SK-N-SH treated with all-trans-retinoic acid at 6 μM for 48 hours (cell line): ENCODE results near the gene CDA.

Experiments
- ATAC-seq: fragments of 200-7000 bp; cut with Tn5 transposase; 3 replicates; pipeline ENCODE4 v1.9.1; 2020; ENCODE audit warnings: mild to moderate bottlenecking, moderate library complexity
- ARNTL ChIP-seq: fragments of 450-650 bp; formaldehyde crosslinking; IDR thresholded peaks from 2 replicates; pipeline ENCODE4 v1.5.0; 2020; ENCODE audit warnings: low read depth, mild to moderate bottlenecking, moderate library complexity, borderline replicate concordance
- BACH2 ChIP-seq: fragments of 250-450 bp; sonication (Bioruptor Pico); IDR thresholded peaks from 2 replicates; pipeline ENCODE4 v1.9.0; 2021; ENCODE audit warnings: mild to moderate bottlenecking, borderline replicate concordance
- CREB5 ChIP-seq: fragments of 250-450 bp; sonication (Bioruptor Pico); IDR thresholded peaks from 2 replicates; pipeline ENCODE4 v1.5.1; 2020; ENCODE audit warnings: low read depth, mild to moderate bottlenecking, moderate library complexity
- CSDC2 ChIP-seq: fragments of 250-450 bp; sonication (Bioruptor Pico); IDR thresholded peaks from 2 replicates; pipeline ENCODE4 v1.5.0; 2020; ENCODE audit warnings: mild to moderate bottlenecking, moderate library complexity
- CSRNP3 ChIP-seq: fragments of 250-450 bp; sonication (Bioruptor Pico); IDR thresholded peaks from 2 replicates; pipeline ENCODE4 v1.5.1; 2021; ENCODE audit warnings: mild to moderate bottlenecking, moderate library complexity
- ESRRG ChIP-seq: fragments of 250-450 bp; sonication (Bioruptor Pico); IDR thresholded peaks from 2 replicates; pipeline ENCODE4 v1.6.1; 2021; ENCODE audit warnings: mild to moderate bottlenecking
- GLIS3 ChIP-seq: fragments of 250-450 bp; sonication (Bioruptor Pico); IDR thresholded peaks from 2 replicates; pipeline ENCODE4 v1.5.0; 2020; ENCODE audit warnings: mild to moderate bottlenecking, moderate library complexity
- ISL1 ChIP-seq: fragments of 250-450 bp; sonication (Bioruptor Pico); IDR thresholded peaks from 2 replicates; pipeline ENCODE4 v2.1.2; 2022; ENCODE audit warnings: mild to moderate bottlenecking, moderate library complexity
- PATZ1 ChIP-seq: fragments of 250-450 bp; sonication (Bioruptor Pico); IDR thresholded peaks from 2 replicates; pipeline ENCODE4 v1.8.0; 2020; ENCODE audit warnings: mild to moderate bottlenecking, moderate library complexity, borderline replicate concordance
- PPARA ChIP-seq: fragments of 250-450 bp; sonication (Bioruptor Pico); IDR thresholded peaks from 2 replicates; pipeline ENCODE4 v1.5.0; 2020; ENCODE audit warnings: mild to moderate bottlenecking, borderline replicate concordance
- RARB ChIP-seq: fragments of 250-450 bp; sonication (Bioruptor Pico); IDR thresholded peaks from 2 replicates; pipeline ENCODE4 v1.8.0; 2021; ENCODE audit warnings: mild to moderate bottlenecking, moderate library complexity
- SNAI2 ChIP-seq: fragments of 250-450 bp; sonication (Bioruptor Pico); IDR thresholded peaks from 2 replicates; pipeline ENCODE4 v1.5.0; 2020; ENCODE audit warnings: mild to moderate bottlenecking, moderate library complexity
- TCF4 ChIP-seq: fragments of 250-450 bp; sonication (Bioruptor Pico); IDR thresholded peaks from 2 replicates; pipeline ENCODE4 v1.8.0; 2021; ENCODE audit warnings: mild to moderate bottlenecking, moderate library complexity, borderline replicate concordance
- TOX ChIP-seq: fragments of 250-450 bp; sonication (Bioruptor Pico); IDR thresholded peaks from 2 replicates; pipeline ENCODE4 v1.8.0; 2021; ENCODE audit warnings: mild to moderate bottlenecking, moderate library complexity, borderline replicate concordance
- TSHZ2 ChIP-seq: fragments of 250-450 bp; sonication (Bioruptor Pico); IDR thresholded peaks from 2 replicates; pipeline ENCODE4 v1.5.0; 2020; ENCODE audit warnings: mild to moderate bottlenecking, moderate library complexity
- ZC3H10 ChIP-seq: fragments of 250-450 bp; sonication (Bioruptor Pico); IDR thresholded peaks from 2 replicates; pipeline ENCODE4 v1.5.1; 2021; ENCODE audit warnings: mild to moderate bottlenecking, moderate library complexity
- ZFP3 ChIP-seq: fragments of 250-450 bp; sonication (Bioruptor Pico); IDR thresholded peaks from 2 replicates; pipeline ENCODE4 v1.5.0; 2020; ENCODE audit warnings: mild to moderate bottlenecking, moderate library complexity
- ZFP30 ChIP-seq: fragments of 450-650 bp; formaldehyde crosslinking; IDR thresholded peaks from 2 replicates; pipeline ENCODE4 v1.5.0; 2022; ENCODE audit warnings: mild to moderate bottlenecking, moderate library complexity
- ZNF565 ChIP-seq: fragments of 450-650 bp; formaldehyde crosslinking; conservative IDR thresholded peaks from 2 replicates; pipeline ENCODE4 v1.5.0; 2020; ENCODE audit warnings: low read depth, mild to moderate bottlenecking, moderate library complexity
- ZNF70 ChIP-seq: fragments of 450-650 bp; formaldehyde crosslinking; IDR thresholded peaks from 2 replicates; pipeline ENCODE4 v1.5.0; 2020; ENCODE audit warnings: mild to moderate bottlenecking, moderate library complexity
- ZNF8 ChIP-seq: fragments of 450-650 bp; formaldehyde crosslinking; IDR thresholded peaks from 2 replicates; pipeline ENCODE4 v1.5.0; 2020; ENCODE audit warnings: mild to moderate bottlenecking, moderate library complexity

Gene CDA

GRCh38 chr1:20618550-20618949, 29.7 kb downstream of the CDA start:
- no peak for ATAC-seq
- TF ChIP-seq SNAI2 (CRISPR knock-in tag), result no peak
- TF ChIP-seq PATZ1 (CRISPR knock-in tag), result no peak
- TF ChIP-seq ARNTL (CRISPR knock-in tag), result no peak
- TF ChIP-seq GLIS3, result no peak
- TF ChIP-seq CREB5, result no peak
- no peak for TF ChIP-seq RARB (CRISPR knock-in tag)
- TF ChIP-seq TOX (CRISPR knock-in tag), result no peak
- TF ChIP-seq ZNF70 (CRISPR knock-in tag), result no peak
- no peak for TF ChIP-seq ZC3H10 (CRISPR knock-in tag)
- TF ChIP-seq ZFP30, result no peak
- no peak for TF ChIP-seq PPARA (CRISPR knock-in tag)
- no peak for TF ChIP-seq ZFP3 (CRISPR knock-in tag)
- TF ChIP-seq ZNF8 (CRISPR knock-in tag), result no peak
- TF ChIP-seq CSRNP3 (CRISPR knock-in tag), result no peak
- TF ChIP-seq CSDC2 (CRISPR knock-in tag), result no peak
- TF ChIP-seq BACH2 (CRISPR knock-in tag), result no peak
- no peak for TF ChIP-seq TCF4 (CRISPR knock-in tag)
- TF ChIP-seq TSHZ2, result no peak
- TF ChIP-seq ZNF565 (CRISPR knock-in tag), result no peak
- TF ChIP-seq ESRRG (CRISPR knock-in tag), result no peak
- TF ChIP-seq, all 23 proteins: peak for 0

- no peak for ATAC-seq
- TF ChIP-seq ISL1 (CRISPR knock-in tag) (no peak), BACH2 (CRISPR knock-in tag) (no peak), ZFP3 (CRISPR knock-in tag) (no peak), PPARA (CRISPR knock-in tag) (no peak), ZFP30 (no peak), PATZ1 (CRISPR knock-in tag) (no peak), TCF4 (CRISPR knock-in tag) (no peak), GLIS3 (no peak), TSHZ2 (no peak), ZNF8 (CRISPR knock-in tag) (no peak), CSDC2 (CRISPR knock-in tag) (no peak), ZNF565 (CRISPR knock-in tag) (no peak), ARNTL (CRISPR knock-in tag) (no peak), ESRRG (CRISPR knock-in tag) (no peak)
Observed at GRCh38 chr1:20619999-20620398, 31.1 kb downstream of the CDA start.
